SK-N-MC (cell line): Measurements from ENCODE around the gene BMERB1.

Experiments used
- DNase-seq: peaks from one replicate; pipeline ENCODE4 v3.0.0-alpha.2; 2011; ENCODE audit warnings: low read depth, low spot score
- H3K27ac ChIP-seq: fragments of 200-600 bp; sonication (generic); 2 replicates; pipeline ENCODE4 v1.5.1; 2016; ENCODE audit warnings: mixed run types
- H3K36me3 ChIP-seq: fragments of 200-600 bp; sonication (generic); 2 replicates; pipeline ENCODE4 v1.6.1; 2017; ENCODE audit warnings: antibody characterized with exemption, low read length, mixed read lengths; ENCODE audit not compliant: insufficient read depth
- H3K4me3 ChIP-seq: fragments of 200-600 bp; sonication (generic); 2 replicates; pipeline ENCODE4 v1.5.1; 2016
- H3K9ac ChIP-seq: fragments of 200-600 bp; sonication (generic); 2 replicates; pipeline ENCODE4 v1.8.0; 2017; ENCODE audit warnings: mixed run types, mixed read lengths; ENCODE audit not compliant: insufficient read length
- H3K9me3 ChIP-seq: fragments of 200-600 bp; sonication (generic); 2 replicates; pipeline ENCODE4 v1.6.1; 2017; ENCODE audit warnings: low read depth, mild to moderate bottlenecking, antibody characterized with exemption, low read length, moderate library complexity, mixed read lengths
- EZH2 ChIP-seq: fragments of 200-600 bp; sonication (generic); IDR thresholded peaks from one replicate; pipeline ENCODE4 v1.6.1; 2017; ENCODE audit warnings: antibody characterized with exemption
- FOXP2 ChIP-seq: optimal IDR thresholded peaks from 2 replicates; pipeline ENCODE3; 2011; ENCODE audit warnings: mild to moderate bottlenecking, moderate library complexity; ENCODE audit not compliant: insufficient read depth; ENCODE audit errors: extremely low read length, control extremely low read depth
- POLR2AphosphoS5 ChIP-seq: IDR thresholded peaks from 2 replicates; pipeline ENCODE4 v1.6.1; 2012; ENCODE audit warnings: mild to moderate bottlenecking, low read depth, low read length, borderline replicate concordance

The BMERB1 gene

GRCh38 chr16:15502041-15502725 lies 67.8 kb downstream of the BMERB1 start:
- H3K36me3 ChIP-seq: no peaks in the 10 kb centered on the region
- TF ChIP-seq FOXP2 (no peak), EZH2 (no peak), POLR2AphosphoS5 (no peak)
- no peak overlapping the region for H3K9ac ChIP-seq
- no peak overlapping the region for H3K4me3 ChIP-seq
- no peak overlapping the region for H3K27ac ChIP-seq
- H3K9me3 ChIP-seq: no peaks in the 10 kb centered on the region
- DNase-seq: no peak

- Histone ChIP-seq H3K27ac (no peak overlapping the region), H3K4me3 (no peak overlapping the region), H3K36me3 (no peaks in the 10 kb centered on the region), H3K9me3 (no peaks in the 10 kb centered on the region), H3K9ac (no peak overlapping the region)
- DNase-seq: no peak
- TF ChIP-seq FOXP2 (no peak), EZH2 (no peak)
These were observed 72.1 kb downstream of the BMERB1 start for GRCh38 chr16:15506441-15506840.

DNA sequence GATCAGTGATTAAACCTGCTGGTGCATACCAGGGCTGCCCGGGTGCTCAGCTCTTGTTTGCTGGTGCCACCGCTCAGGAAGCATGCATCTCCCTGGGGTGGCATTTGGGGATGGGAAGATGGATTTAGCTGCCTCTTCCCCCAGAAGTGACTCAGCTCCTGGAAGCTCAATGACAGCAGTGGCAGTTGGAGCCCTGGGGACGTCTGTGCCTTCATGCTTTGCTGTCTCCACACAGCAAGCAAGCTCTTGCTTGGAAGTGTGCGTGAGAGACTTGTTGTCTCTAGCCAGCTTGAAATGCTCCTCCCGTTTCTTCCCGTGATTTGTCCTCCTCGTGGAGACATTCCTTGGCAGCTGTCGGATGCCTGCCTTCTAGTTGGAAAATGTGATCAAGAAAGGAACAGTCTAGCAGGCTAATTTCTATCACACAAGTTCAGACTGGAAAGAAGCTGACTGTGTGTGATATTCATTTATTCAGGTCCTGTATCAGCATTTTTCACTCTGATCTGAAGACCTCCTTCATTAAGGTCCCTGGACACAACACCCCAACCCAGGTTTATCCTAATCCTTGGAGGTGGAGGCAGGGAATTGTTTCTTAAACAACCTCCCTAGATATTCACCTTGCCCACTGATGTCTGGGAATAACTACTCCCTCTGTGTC lies 73.0 kb downstream of the BMERB1 start:
- H3K4me3 ChIP-seq: no peak overlapping the region
- DNase-seq: no peak
- no peaks in the 10 kb centered on the region for H3K36me3 ChIP-seq
- TF ChIP-seq EZH2 (no peak), POLR2AphosphoS5 (no peak), FOXP2 (no peak)
- no peak overlapping the region for H3K9ac ChIP-seq
- H3K27ac ChIP-seq: no peak overlapping the region
- H3K9me3 ChIP-seq: no peaks in the 10 kb centered on the region

GRCh38 chr16:15507959-15508627 lies 73.7 kb downstream of the BMERB1 start:
- TF ChIP-seq POLR2AphosphoS5 (no peak), FOXP2 (no peak), EZH2 (no peak)
- no peak for DNase-seq
- no peak overlapping the region for H3K4me3 ChIP-seq
- H3K36me3 ChIP-seq: no peaks in the 10 kb centered on the region
- no peak overlapping the region for H3K9ac ChIP-seq
- no peak overlapping the region for H3K27ac ChIP-seq
- H3K9me3 ChIP-seq: no peaks in the 10 kb centered on the region

DNA sequence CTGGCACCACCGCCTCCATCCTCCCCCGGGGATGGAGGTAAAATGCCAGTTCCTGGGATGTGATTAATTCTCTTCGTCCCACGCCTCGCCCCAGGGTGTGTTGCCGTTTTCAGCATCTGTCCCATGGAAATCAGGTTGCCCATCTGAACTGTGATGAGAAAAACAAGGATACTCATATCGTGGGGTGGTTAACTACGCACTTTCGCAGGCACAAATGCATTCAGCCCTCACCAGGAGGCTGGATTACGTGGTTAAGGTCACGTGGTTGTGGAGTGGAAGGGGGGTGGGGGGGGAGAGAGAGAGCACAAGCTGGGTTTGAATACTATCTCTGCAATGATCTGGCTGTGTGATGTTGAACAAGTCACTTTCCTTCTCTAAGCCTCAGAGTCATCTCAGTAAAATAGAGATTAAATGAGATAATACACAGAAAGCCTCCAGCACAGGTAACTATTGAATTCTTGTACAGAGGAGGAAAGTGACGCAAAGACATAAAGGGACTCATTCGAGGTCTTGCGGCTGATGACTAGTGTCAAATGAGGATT lies 74.7 kb downstream of the BMERB1 start:
- Histone ChIP-seq H3K9ac (no peak overlapping the region), H3K9me3 (no peaks in the 10 kb centered on the region), H3K27ac (no peak overlapping the region), H3K36me3 (no peaks in the 10 kb centered on the region), H3K4me3 (no peak overlapping the region)
- no peak for DNase-seq
- TF ChIP-seq EZH2 (no peak), POLR2AphosphoS5 (no peak), FOXP2 (no peak)

DNA sequence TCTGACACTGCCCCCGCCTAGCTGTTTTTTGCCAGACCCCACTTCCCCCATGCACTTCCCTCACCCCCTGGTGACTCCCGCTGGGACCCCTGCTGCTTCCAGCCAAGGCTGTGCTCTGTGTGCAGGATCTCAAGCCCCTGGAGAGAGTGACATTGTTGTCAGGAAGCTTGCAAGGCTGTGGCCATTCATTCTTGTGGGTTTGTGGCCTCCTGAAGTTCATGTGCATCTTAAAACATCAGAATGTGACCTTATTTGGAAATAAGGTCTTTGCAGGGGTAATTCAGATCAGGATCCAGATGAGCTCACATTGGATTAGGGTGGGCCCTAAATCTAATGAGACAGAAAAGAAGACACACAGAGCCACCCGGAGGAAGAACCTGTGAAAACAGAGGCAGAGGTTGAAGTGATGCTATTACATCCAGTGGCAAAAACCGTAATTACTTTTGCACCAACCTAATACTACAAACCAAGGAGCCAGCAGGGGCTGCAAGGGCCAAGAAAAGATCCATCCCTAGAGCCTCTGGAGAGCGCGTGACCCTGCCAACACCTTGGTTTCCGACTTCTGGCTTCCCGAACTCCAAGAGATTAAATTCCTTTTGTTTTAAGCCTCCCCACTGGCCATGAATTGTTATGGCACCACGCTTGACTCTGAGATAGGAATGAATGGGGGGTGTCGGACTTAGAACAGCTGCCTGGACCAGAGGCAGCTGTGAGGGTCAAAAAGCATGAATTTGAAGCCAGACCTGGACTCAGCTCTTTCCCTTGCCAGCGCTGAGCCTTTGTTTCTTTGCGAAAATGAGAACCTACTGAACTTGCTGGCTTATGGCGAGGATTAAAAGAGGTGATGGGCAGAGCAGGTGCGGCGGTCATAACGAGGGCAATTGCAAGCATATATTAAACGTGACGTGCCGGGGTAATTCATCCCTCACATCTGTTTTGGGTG lies 75.5 kb downstream of the BMERB1 start:
- no peak overlapping the region for H3K27ac ChIP-seq
- H3K9ac ChIP-seq: no peak overlapping the region

GRCh38 chr16:15510992-15511391 lies 76.6 kb downstream of the BMERB1 start:
- TF ChIP-seq EZH2 (no peak), FOXP2 (no peak), POLR2AphosphoS5 (no peak)
- Histone ChIP-seq H3K36me3 (no peaks in the 10 kb centered on the region), H3K9ac (no peak overlapping the region), H3K27ac (no peak overlapping the region), H3K9me3 (no peaks in the 10 kb centered on the region), H3K4me3 (no peak overlapping the region)
- DNase-seq: no peak

More for the DNA sequence above, 75.5 kb downstream of the BMERB1 start:
- no peak for TF ChIP-seq EZH2
- no peak for TF ChIP-seq POLR2AphosphoS5
- no peak for TF ChIP-seq FOXP2
- no peak for DNase-seq
- H3K9me3 ChIP-seq: no peaks in the 10 kb centered on the region
- no peak overlapping the region for H3K4me3 ChIP-seq
- H3K36me3 ChIP-seq: no peaks in the 10 kb centered on the region
